GM12878 (cell line): Measurements from ENCODE around the gene MRC2. TPM values are rescaled to one million over a fixed set of nuclear protein-coding genes. Genes with fewer than 3 reads are reported as not detected.

Source experiments
- ATAC-seq: fragments of 200-7000 bp; cut with Tn5 transposase; 3 replicates; pipeline ENCODE4 v1.9.1; 2020; ENCODE audit warnings: mild to moderate bottlenecking, moderate library complexity
- BruUV-seq: library from RNA; stranded (reverse); fragments of 400-500 nt; replicated peaks from 2 replicates; lab custom pipeline; 2021; lab: Mats Ljungman, UMichigan
- CTCF ChIA-PET: fragments of 300-600 bp; sonication (Branson Sonifier 250); formaldehyde crosslinking; extraction: SDS; loops from one replicate; lab custom pipeline; 2021; ENCODE audit warnings: inconsistent platforms; lab: Yijun Ruan, JAX
- POLR2A ChIA-PET: fragments of 350-600 bp; formaldehyde crosslinking; extraction: SDS; loops from one replicate; lab custom pipeline; 2021; ENCODE audit warnings: inconsistent platforms; lab: Charles Lee
- RAD21 ChIA-PET: fragments of 300-600 bp; sonication (Branson Sonifier 250); formaldehyde crosslinking; loops from one replicate; lab custom pipeline; 2023; ENCODE audit warnings: antibody characterized with exemption; ENCODE audit not compliant: unreplicated experiment; lab: Charles Lee
- SMC1A ChIA-PET: fragments of 300-600 bp; sonication (Branson Sonifier 250); formaldehyde crosslinking; loops from one replicate; lab custom pipeline; 2023; ENCODE audit not compliant: unreplicated experiment, uncharacterized antibody; lab: Charles Lee
- DNase-seq: peaks from one replicate; pipeline ENCODE4 v3.0.0-alpha.2; 2011; ENCODE audit warnings: low read depth, low spot score
- FAIRE-seq: peaks from 3 replicates; lab custom pipeline; 2011; peaks lifted over from hg19 to GRCh38; lab: Jason Lieb, UNC
- H2AFZ ChIP-seq: 2 replicates; pipeline ENCODE4 v1.6.0; 2011; ENCODE audit warnings: low read depth, low read length, control low read depth; ENCODE audit not compliant: control insufficient read depth
- H3K27ac ChIP-seq: 2 replicates; pipeline ENCODE4 v1.5.1; 2011; ENCODE audit warnings: control low read depth; ENCODE audit not compliant: control insufficient read depth, insufficient read depth
- H3K27me3 ChIP-seq, 2 experiments: replicated peaks in 1 of 2; 2 replicates each; pipeline versions ENCODE4 v1.6.0 to v1.6.1; 2011; ENCODE audit warnings: low read length in 1 of 2; ENCODE audit not compliant: control insufficient read depth in 2 of 2, insufficient read depth in 2 of 2
- H3K36me3 ChIP-seq, 2 experiments: 2 replicates each; pipeline ENCODE4 v1.5.1; 2011; ENCODE audit warnings: low read length in 1 of 2; ENCODE audit not compliant: control insufficient read depth in 2 of 2, insufficient read depth in 2 of 2
- H3K4me1 ChIP-seq: 2 replicates; pipeline ENCODE4 v1.6.1; 2011; ENCODE audit warnings: mild to moderate bottlenecking, low read length, moderate library complexity, mixed read lengths; ENCODE audit not compliant: control insufficient read depth, insufficient read depth
- H3K4me2 ChIP-seq: 2 replicates; pipeline ENCODE4 v1.6.0; 2011; ENCODE audit warnings: control low read depth; ENCODE audit not compliant: control insufficient read depth, insufficient read depth
- H3K4me3 ChIP-seq: fragments of 200-600 bp; sonication (generic); 2 replicates; pipeline ENCODE4 v1.5.1; 2016
- H3K79me2 ChIP-seq: 2 replicates; pipeline ENCODE4 v1.6.0; 2011; ENCODE audit warnings: low read length; ENCODE audit not compliant: control insufficient read depth, insufficient read depth
- H3K9ac ChIP-seq: 2 replicates; pipeline ENCODE4 v1.8.0; 2011; ENCODE audit warnings: low read length, control low read depth, mixed read lengths; ENCODE audit not compliant: control insufficient read depth, insufficient read depth
- H3K9me3 ChIP-seq: replicated peaks from 3 replicates; pipeline ENCODE4 v1.5.1; 2011; ENCODE audit warnings: mild to moderate bottlenecking, low read length; ENCODE audit not compliant: control insufficient read depth, insufficient read depth
- H4K20me1 ChIP-seq: 2 replicates; pipeline ENCODE4 v1.6.0; 2011; ENCODE audit not compliant: control insufficient read depth, insufficient read depth
- CBFB ChIP-seq: IDR thresholded peaks from 2 replicates; pipeline ENCODE4 v1.6.1; 2016; ENCODE audit warnings: antibody characterized with exemption, low read depth
- EP300 ChIP-seq, 2 experiments: fragments of 150-350 bp in 1 of 2; IDR thresholded peaks; 2 replicates each; pipeline ENCODE4 v1.6.1; 2011 to 2012; ENCODE audit warnings: low read depth in 2 of 2, low read length in 2 of 2, borderline replicate concordance in 1 of 2, improper control_type of control experiment in 1 of 2, inconsistent platforms in 1 of 2; ENCODE audit not compliant: control insufficient read depth in 1 of 2
- FOXK2 ChIP-seq: fragments of 450-650 bp; IDR thresholded peaks from 2 replicates; pipeline ENCODE4 v1.6.1; 2017; ENCODE audit warnings: mild to moderate bottlenecking, moderate library complexity
- NFYA ChIP-seq: IDR thresholded peaks from 2 replicates; pipeline ENCODE4 v1.6.1; 2011; ENCODE audit warnings: low read depth, mild to moderate bottlenecking, low read length, improper control_type of control experiment, borderline replicate concordance
- RB1 ChIP-seq: fragments of 450-650 bp; formaldehyde crosslinking; IDR thresholded peaks from 2 replicates; pipeline ENCODE4 v1.6.1; 2017; ENCODE audit warnings: mild to moderate bottlenecking, borderline replicate concordance
- RUNX3 ChIP-seq: IDR thresholded peaks from 2 replicates; pipeline ENCODE4 v1.6.1; 2012; ENCODE audit warnings: low read length, inconsistent platforms
- STAT3 ChIP-seq: IDR thresholded peaks from 2 replicates; pipeline ENCODE4 v1.6.1; 2011; ENCODE audit warnings: low read depth, low read length, improper control_type of control experiment
- SUZ12 ChIP-seq: fragments of 200-600 bp; sonication (generic); IDR thresholded peaks from one replicate; pipeline ENCODE4 v1.6.1; 2018; ENCODE audit warnings: antibody characterized with exemption, mild to moderate bottlenecking; ENCODE audit not compliant: unreplicated experiment
- ZNF24 ChIP-seq: fragments of 450-650 bp; IDR thresholded peaks from 2 replicates; pipeline ENCODE4 v1.6.1; 2017; ENCODE audit warnings: antibody characterized with exemption, mild to moderate bottlenecking
- WGBS: methylation state at CpG from one replicate; pipeline ENCODE4 v1.1.6; 2016; ENCODE audit warnings: low lambda C conversion rate; ENCODE audit not compliant: insufficient replicate concordance, insufficient coverage; ENCODE audit errors: missing lambda C conversion rate; 5-methylcytosine and 5-hydroxymethylcytosine counted together
- in situ Hi-C: fragments of 300-500 bp; cut with MboI; formaldehyde crosslinking; loops from 9 replicates; pipeline ENCODE4 v1.14.3; 2018; ENCODE audit warnings: mixed read lengths
- intact Hi-C: fragments of 100-400 bp; cut with micrococcal nuclease; formaldehyde crosslinking; loops from one replicate; pipeline ENCODE4 v1.14.2; 2022; ENCODE audit not compliant: unreplicated experiment
- polyA plus RNA-seq, 11 experiments: library from polyadenylated mRNA; depleted of rRNA in 4 of 11; unstranded in 6 of 11; stranded (reverse) in 5 of 11; fragments of >200 nt; fragmentation: Nextera tagmentation in 4 of 11; fragmentation: Illumina TruSeq in 1 of 11; extraction: Ambion mirVana in 4 of 11; extraction: Trizol in 1 of 11; gene quantifications; 1 replicate in 1 of 11; 2 replicates in 10 of 11; pipeline versions ENCODE4 v1.2.1 to v1.2.3, GENCODE V29; 2011 to 2016; ENCODE audit warnings: inconsistent platforms in 2 of 11, missing spikeins in 2 of 11, low read depth in 1 of 11
- total RNA-seq, 4 experiments: library from RNA; depleted of rRNA in 3 of 4; stranded (reverse); fragments of >200 nt in 3 of 4; fragmentation: Illumina TruSeq in 1 of 4; extraction: Trizol in 1 of 4; gene quantifications; 2 replicates each; pipeline versions ENCODE4 v1.2.1 to v1.2.3, GENCODE V29; 2013 to 2021
- TF ChIP-seq, protein P1 (sequence below): fragments of 450-650 bp; IDR thresholded peaks from 2 replicates; pipeline ENCODE4 v1.6.1; 2016; ENCODE audit warnings: mild to moderate bottlenecking
- TF ChIP-seq, protein P2 (sequence below): IDR thresholded peaks from 2 replicates; pipeline ENCODE4 v1.6.1; 2012; ENCODE audit warnings: improper control_type of control experiment, low read depth, low read length; ENCODE audit not compliant: insufficient replicate concordance
- TF ChIP-seq, protein P3 (sequence below): fragments of 450-650 bp; IDR thresholded peaks from 2 replicates; pipeline ENCODE4 v1.6.1; 2016; ENCODE audit warnings: mild to moderate bottlenecking, moderate library complexity, borderline replicate concordance

The MRC2 gene
- total and polyA plus RNA-seq, 10 of the 15 experiments (the other 5 are each of a cell fraction or from before 2014, with no cell fraction given), result 0.04 to 0.96 (median 0.30) TPM; not detected in 1

DNA sequence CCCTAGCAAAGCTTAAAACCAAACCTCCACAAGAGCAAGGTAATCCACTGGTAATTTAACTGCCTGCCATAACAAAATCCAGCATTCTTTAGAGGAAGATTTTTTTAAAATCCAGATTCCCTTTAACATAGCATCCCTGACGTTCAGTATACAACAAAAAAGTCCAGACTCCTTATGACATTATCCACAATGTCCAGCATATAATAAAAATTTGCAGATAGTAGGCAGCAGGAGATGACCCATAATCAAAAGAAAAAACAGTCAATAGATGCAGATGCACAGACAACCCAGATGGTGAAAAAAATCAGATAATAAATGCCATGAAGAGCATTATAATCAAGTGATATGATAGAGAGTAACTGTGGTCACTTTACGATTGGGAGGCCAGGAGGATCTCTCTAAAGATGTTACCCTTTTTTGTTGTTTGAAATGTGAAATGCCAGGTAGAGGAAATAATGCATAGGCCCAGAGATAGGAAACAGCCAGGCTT lies 33.2 kb downstream of the MRC2 start (continued):
- TF ChIP-seq RB1 (no peak), CBFB (no peak)

DNA sequence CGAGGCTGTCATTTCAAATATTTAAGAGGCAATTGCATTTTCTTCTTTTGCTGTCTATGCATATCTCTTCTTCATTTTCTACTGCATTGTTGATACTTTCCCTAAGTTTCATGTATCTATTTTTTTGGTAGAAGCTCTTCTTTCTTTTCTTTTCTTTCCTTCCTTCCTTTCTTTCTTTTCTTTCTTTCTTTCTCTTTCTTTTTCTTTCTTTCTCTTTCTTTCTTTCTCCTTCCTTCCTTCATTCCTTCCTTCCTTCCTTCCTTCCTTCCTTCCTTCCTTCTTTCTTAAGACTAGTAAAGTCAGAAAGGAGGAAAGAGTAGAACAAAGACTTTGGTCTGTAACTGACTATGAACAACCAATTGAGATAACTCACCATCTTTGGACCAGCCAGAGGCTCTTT lies 33.9 kb downstream of the MRC2 start:
- 94% methylated on average over 1 of the region's 1 CpG for WGBS
- Histone ChIP-seq H3K4me1 (no peaks in the 10 kb centered on the region), H4K20me1 (no peaks in the 10 kb centered on the region), H3K27ac (no peak overlapping the region), H3K4me2 (no peak overlapping the region), H2AFZ (no peak overlapping the region), H3K4me3 (no peak overlapping the region), H3K9ac (no peak overlapping the region), H3K36me3 (no peaks in the 10 kb centered on the region), H3K9me3 (peaks cover 6% of the 10 kb centered on the region; the same call in 2 of the 3 replicates), H3K79me2 (no peaks in the 10 kb centered on the region), H3K27me3 (no peaks in the 10 kb centered on the region; a peak in 1 of 4 replicates)
- ATAC-seq (no peak), FAIRE-seq (no peak), DNase-seq (no peak)
- in situ Hi-C loops, result no loop called here
- RAD21 ChIA-PET, result no interaction called here
- no TSS peak for BruUV-seq
- intact Hi-C loops, result no loop called here
- CTCF ChIA-PET, result no interaction called here
- POLR2A ChIA-PET, result no interaction called here
- SMC1A ChIA-PET, result no interaction called here
- no peak for TF ChIP-seq FOXK2
- no peak for TF ChIP-seq NFYA
- TF ChIP-seq, protein P1, sequence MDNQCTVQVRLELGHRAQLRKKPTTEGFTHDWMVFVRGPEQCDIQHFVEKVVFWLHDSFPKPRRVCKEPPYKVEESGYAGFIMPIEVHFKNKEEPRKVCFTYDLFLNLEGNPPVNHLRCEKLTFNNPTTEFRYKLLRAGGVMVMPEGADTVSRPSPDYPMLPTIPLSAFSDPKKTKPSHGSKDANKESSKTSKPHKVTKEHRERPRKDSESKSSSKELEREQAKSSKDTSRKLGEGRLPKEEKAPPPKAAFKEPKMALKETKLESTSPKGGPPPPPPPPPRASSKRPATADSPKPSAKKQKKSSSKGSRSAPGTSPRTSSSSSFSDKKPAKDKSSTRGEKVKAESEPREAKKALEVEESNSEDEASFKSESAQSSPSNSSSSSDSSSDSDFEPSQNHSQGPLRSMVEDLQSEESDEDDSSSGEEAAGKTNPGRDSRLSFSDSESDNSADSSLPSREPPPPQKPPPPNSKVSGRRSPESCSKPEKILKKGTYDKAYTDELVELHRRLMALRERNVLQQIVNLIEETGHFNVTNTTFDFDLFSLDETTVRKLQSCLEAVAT, result no peak
- TF ChIP-seq SUZ12, result no peak
- no peak for TF ChIP-seq ZNF24
- TF ChIP-seq RUNX3, result no peak
- TF ChIP-seq, protein P2, sequence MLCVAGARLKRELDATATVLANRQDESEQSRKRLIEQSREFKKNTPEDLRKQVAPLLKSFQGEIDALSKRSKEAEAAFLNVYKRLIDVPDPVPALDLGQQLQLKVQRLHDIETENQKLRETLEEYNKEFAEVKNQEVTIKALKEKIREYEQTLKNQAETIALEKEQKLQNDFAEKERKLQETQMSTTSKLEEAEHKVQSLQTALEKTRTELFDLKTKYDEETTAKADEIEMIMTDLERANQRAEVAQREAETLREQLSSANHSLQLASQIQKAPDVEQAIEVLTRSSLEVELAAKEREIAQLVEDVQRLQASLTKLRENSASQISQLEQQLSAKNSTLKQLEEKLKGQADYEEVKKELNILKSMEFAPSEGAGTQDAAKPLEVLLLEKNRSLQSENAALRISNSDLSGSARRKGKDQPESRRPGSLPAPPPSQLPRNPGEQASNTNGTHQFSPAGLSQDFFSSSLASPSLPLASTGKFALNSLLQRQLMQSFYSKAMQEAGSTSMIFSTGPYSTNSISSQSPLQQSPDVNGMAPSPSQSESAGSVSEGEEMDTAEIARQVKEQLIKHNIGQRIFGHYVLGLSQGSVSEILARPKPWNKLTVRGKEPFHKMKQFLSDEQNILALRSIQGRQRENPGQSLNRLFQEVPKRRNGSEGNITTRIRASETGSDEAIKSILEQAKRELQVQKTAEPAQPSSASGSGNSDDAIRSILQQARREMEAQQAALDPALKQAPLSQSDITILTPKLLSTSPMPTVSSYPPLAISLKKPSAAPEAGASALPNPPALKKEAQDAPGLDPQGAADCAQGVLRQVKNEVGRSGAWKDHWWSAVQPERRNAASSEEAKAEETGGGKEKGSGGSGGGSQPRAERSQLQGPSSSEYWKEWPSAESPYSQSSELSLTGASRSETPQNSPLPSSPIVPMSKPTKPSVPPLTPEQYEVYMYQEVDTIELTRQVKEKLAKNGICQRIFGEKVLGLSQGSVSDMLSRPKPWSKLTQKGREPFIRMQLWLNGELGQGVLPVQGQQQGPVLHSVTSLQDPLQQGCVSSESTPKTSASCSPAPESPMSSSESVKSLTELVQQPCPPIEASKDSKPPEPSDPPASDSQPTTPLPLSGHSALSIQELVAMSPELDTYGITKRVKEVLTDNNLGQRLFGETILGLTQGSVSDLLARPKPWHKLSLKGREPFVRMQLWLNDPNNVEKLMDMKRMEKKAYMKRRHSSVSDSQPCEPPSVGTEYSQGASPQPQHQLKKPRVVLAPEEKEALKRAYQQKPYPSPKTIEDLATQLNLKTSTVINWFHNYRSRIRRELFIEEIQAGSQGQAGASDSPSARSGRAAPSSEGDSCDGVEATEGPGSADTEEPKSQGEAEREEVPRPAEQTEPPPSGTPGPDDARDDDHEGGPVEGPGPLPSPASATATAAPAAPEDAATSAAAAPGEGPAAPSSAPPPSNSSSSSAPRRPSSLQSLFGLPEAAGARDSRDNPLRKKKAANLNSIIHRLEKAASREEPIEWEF, result no peak
- TF ChIP-seq, protein P3, sequence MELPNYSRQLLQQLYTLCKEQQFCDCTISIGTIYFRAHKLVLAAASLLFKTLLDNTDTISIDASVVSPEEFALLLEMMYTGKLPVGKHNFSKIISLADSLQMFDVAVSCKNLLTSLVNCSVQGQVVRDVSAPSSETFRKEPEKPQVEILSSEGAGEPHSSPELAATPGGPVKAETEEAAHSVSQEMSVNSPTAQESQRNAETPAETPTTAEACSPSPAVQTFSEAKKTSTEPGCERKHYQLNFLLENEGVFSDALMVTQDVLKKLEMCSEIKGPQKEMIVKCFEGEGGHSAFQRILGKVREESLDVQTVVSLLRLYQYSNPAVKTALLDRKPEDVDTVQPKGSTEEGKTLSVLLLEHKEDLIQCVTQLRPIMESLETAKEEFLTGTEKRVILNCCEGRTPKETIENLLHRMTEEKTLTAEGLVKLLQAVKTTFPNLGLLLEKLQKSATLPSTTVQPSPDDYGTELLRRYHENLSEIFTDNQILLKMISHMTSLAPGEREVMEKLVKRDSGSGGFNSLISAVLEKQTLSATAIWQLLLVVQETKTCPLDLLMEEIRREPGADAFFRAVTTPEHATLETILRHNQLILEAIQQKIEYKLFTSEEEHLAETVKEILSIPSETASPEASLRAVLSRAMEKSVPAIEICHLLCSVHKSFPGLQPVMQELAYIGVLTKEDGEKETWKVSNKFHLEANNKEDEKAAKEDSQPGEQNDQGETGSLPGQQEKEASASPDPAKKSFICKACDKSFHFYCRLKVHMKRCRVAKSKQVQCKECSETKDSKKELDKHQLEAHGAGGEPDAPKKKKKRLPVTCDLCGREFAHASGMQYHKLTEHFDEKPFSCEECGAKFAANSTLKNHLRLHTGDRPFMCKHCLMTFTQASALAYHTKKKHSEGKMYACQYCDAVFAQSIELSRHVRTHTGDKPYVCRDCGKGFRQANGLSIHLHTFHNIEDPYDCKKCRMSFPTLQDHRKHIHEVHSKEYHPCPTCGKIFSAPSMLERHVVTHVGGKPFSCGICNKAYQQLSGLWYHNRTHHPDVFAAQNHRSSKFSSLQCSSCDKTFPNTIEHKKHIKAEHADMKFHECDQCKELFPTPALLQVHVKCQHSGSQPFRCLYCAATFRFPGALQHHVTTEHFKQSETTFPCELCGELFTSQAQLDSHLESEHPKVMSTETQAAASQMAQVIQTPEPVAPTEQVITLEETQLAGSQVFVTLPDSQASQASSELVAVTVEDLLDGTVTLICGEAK, result no peak
- no peak for TF ChIP-seq STAT3
- no peak for TF ChIP-seq EP300 (IDR thresholded peaks at IDR 0.05; ENCODE audit: borderline replicate concordance in 1 of 2, control insufficient read depth in 1 of 2, low read depth in 2 of 2, low read length in 2 of 2)
